GM12878 (cell line): ENCODE results near the gene HDAC5. TPM values are rescaled to one million over a fixed set of nuclear protein-coding genes. Genes with fewer than 3 reads are reported as not detected.

Experiments used
- ATAC-seq: fragments of 200-7000 bp; cut with Tn5 transposase; 3 replicates; pipeline ENCODE4 v1.9.1; 2020; ENCODE audit warnings: mild to moderate bottlenecking, moderate library complexity
- BruUV-seq: library from RNA; stranded (reverse); fragments of 400-500 nt; replicated peaks from 2 replicates; lab custom pipeline; 2021; lab: Mats Ljungman, UMichigan
- CTCF ChIA-PET: fragments of 300-600 bp; sonication (Branson Sonifier 250); formaldehyde crosslinking; extraction: SDS; loops from one replicate; lab custom pipeline; 2021; ENCODE audit warnings: inconsistent platforms; lab: Yijun Ruan, JAX
- POLR2A ChIA-PET: fragments of 350-600 bp; formaldehyde crosslinking; extraction: SDS; loops from one replicate; lab custom pipeline; 2021; ENCODE audit warnings: inconsistent platforms; lab: Charles Lee
- RAD21 ChIA-PET: fragments of 300-600 bp; sonication (Branson Sonifier 250); formaldehyde crosslinking; loops from one replicate; lab custom pipeline; 2023; ENCODE audit warnings: antibody characterized with exemption; ENCODE audit not compliant: unreplicated experiment; lab: Charles Lee
- SMC1A ChIA-PET: fragments of 300-600 bp; sonication (Branson Sonifier 250); formaldehyde crosslinking; loops from one replicate; lab custom pipeline; 2023; ENCODE audit not compliant: unreplicated experiment, uncharacterized antibody; lab: Charles Lee
- DNase-seq: peaks from one replicate; pipeline ENCODE4 v3.0.0-alpha.2; 2011; ENCODE audit warnings: low read depth, low spot score
- FAIRE-seq: peaks from 3 replicates; lab custom pipeline; 2011; peaks lifted over from hg19 to GRCh38; lab: Jason Lieb, UNC
- H2AFZ ChIP-seq: 2 replicates; pipeline ENCODE4 v1.6.0; 2011; ENCODE audit warnings: low read depth, low read length, control low read depth; ENCODE audit not compliant: control insufficient read depth
- H3K27ac ChIP-seq: 2 replicates; pipeline ENCODE4 v1.5.1; 2011; ENCODE audit warnings: control low read depth; ENCODE audit not compliant: control insufficient read depth, insufficient read depth
- H3K27me3 ChIP-seq, 2 experiments: replicated peaks in 1 of 2; 2 replicates each; pipeline versions ENCODE4 v1.6.0 to v1.6.1; 2011; ENCODE audit warnings: low read length in 1 of 2; ENCODE audit not compliant: control insufficient read depth in 2 of 2, insufficient read depth in 2 of 2
- H3K36me3 ChIP-seq, 2 experiments: 2 replicates each; pipeline ENCODE4 v1.5.1; 2011; ENCODE audit warnings: low read length in 1 of 2; ENCODE audit not compliant: control insufficient read depth in 2 of 2, insufficient read depth in 2 of 2
- H3K4me1 ChIP-seq: 2 replicates; pipeline ENCODE4 v1.6.1; 2011; ENCODE audit warnings: mild to moderate bottlenecking, low read length, moderate library complexity, mixed read lengths; ENCODE audit not compliant: control insufficient read depth, insufficient read depth
- H3K4me2 ChIP-seq: 2 replicates; pipeline ENCODE4 v1.6.0; 2011; ENCODE audit warnings: control low read depth; ENCODE audit not compliant: control insufficient read depth, insufficient read depth
- H3K4me3 ChIP-seq: fragments of 200-600 bp; sonication (generic); 2 replicates; pipeline ENCODE4 v1.5.1; 2016
- H3K79me2 ChIP-seq: 2 replicates; pipeline ENCODE4 v1.6.0; 2011; ENCODE audit warnings: low read length; ENCODE audit not compliant: control insufficient read depth, insufficient read depth
- H3K9ac ChIP-seq: 2 replicates; pipeline ENCODE4 v1.8.0; 2011; ENCODE audit warnings: low read length, control low read depth, mixed read lengths; ENCODE audit not compliant: control insufficient read depth, insufficient read depth
- H3K9me3 ChIP-seq: replicated peaks from 3 replicates; pipeline ENCODE4 v1.5.1; 2011; ENCODE audit warnings: mild to moderate bottlenecking, low read length; ENCODE audit not compliant: control insufficient read depth, insufficient read depth
- H4K20me1 ChIP-seq: 2 replicates; pipeline ENCODE4 v1.6.0; 2011; ENCODE audit not compliant: control insufficient read depth, insufficient read depth
- CREM ChIP-seq: IDR thresholded peaks from 2 replicates; pipeline ENCODE4 v1.6.1; 2014; ENCODE audit warnings: antibody characterized with exemption, low read depth
- IKZF1 ChIP-seq: fragments of 450-650 bp; conservative IDR thresholded peaks from 2 replicates; pipeline ENCODE4 v1.6.1; 2017; ENCODE audit warnings: antibody characterized with exemption, mild to moderate bottlenecking
- MEF2B ChIP-seq: fragments of 450-650 bp; IDR thresholded peaks from 2 replicates; pipeline ENCODE4 v1.6.1; 2018; ENCODE audit warnings: mild to moderate bottlenecking, moderate library complexity; ENCODE audit not compliant: partially characterized antibody, poor library complexity, severe bottlenecking
- NFXL1 ChIP-seq: fragments of 450-650 bp; IDR thresholded peaks from 2 replicates; pipeline ENCODE4 v1.6.1; 2017; ENCODE audit warnings: antibody characterized with exemption, mild to moderate bottlenecking, borderline replicate concordance
- ZNF384 ChIP-seq: IDR thresholded peaks from 2 replicates; pipeline ENCODE4 v1.6.1; 2012; ENCODE audit warnings: low read depth, mild to moderate bottlenecking, low read length, improper control_type of control experiment, borderline replicate concordance
- WGBS: methylation state at CpG from one replicate; pipeline ENCODE4 v1.1.6; 2016; ENCODE audit warnings: low lambda C conversion rate; ENCODE audit not compliant: insufficient replicate concordance, insufficient coverage; ENCODE audit errors: missing lambda C conversion rate; 5-methylcytosine and 5-hydroxymethylcytosine counted together
- in situ Hi-C: fragments of 300-500 bp; cut with MboI; formaldehyde crosslinking; loops from 9 replicates; pipeline ENCODE4 v1.14.3; 2018; ENCODE audit warnings: mixed read lengths
- intact Hi-C: fragments of 100-400 bp; cut with micrococcal nuclease; formaldehyde crosslinking; loops from one replicate; pipeline ENCODE4 v1.14.2; 2022; ENCODE audit not compliant: unreplicated experiment
- polyA plus RNA-seq, 11 experiments: library from polyadenylated mRNA; depleted of rRNA in 4 of 11; unstranded in 6 of 11; stranded (reverse) in 5 of 11; fragments of >200 nt; fragmentation: Nextera tagmentation in 4 of 11; fragmentation: Illumina TruSeq in 1 of 11; extraction: Ambion mirVana in 4 of 11; extraction: Trizol in 1 of 11; gene quantifications; 1 replicate in 1 of 11; 2 replicates in 10 of 11; pipeline versions ENCODE4 v1.2.1 to v1.2.3, GENCODE V29; 2011 to 2016; ENCODE audit warnings: inconsistent platforms in 2 of 11, missing spikeins in 2 of 11, low read depth in 1 of 11
- total RNA-seq, 4 experiments: library from RNA; depleted of rRNA in 3 of 4; stranded (reverse); fragments of >200 nt in 3 of 4; fragmentation: Illumina TruSeq in 1 of 4; extraction: Trizol in 1 of 4; gene quantifications; 2 replicates each; pipeline versions ENCODE4 v1.2.1 to v1.2.3, GENCODE V29; 2013 to 2021
- TF ChIP-seq, protein P1 (sequence below): fragments of 450-650 bp; conservative IDR thresholded peaks from 2 replicates; pipeline ENCODE4 v1.6.1; 2017; ENCODE audit warnings: mild to moderate bottlenecking, moderate library complexity

HDAC5 gene
- total and polyA plus RNA-seq, 10 of the 15 experiments (the other 5 are each of a cell fraction or from before 2014, with no cell fraction given) = 1.1 to 58.0 (median 27.3) TPM

DNA sequence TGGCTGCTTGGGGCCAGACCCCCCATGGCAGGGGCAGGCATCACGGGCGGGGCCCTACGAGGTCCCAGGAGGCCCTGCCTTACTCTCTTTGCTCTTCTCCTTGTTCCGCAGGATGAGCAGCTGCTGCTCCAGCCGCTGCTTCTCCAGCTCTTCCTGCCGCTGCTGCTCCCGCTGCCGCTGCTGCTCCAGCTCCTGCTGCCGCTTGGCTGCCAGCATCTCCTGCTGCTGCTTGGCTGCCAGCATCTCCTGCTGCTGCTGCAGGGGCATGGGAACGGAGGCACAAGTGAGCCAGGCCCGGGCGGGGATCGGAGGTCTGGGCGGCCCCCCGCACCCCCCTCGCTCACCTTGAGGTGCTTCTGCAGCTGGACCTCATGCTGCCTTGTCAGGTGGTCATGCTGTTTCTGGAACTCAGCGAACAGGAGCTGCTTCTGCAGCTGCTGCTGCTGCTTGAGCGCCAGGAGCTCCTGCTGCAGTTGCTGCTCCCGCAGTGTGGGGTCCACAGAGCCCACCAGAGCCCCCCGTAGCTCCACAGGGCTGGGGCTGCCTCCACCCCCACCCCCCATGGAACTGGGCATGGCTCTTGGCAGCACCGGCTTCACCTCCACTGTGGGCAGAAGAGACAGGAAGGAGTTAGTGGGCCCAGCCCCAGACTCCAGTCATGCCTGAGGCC lies 30.1 kb downstream of the HDAC5 start:
- ChIA-PET POLR2A (no interaction called here), RAD21 (no interaction called here), CTCF (no interaction called here), SMC1A (no interaction called here)
- in situ Hi-C loops (no loop called here), intact Hi-C loops (no loop called here)
- ATAC-seq = no peak
- Histone ChIP-seq H2AFZ (no peak overlapping the region), H3K79me2 (peaks cover 3% of the 10 kb centered on the region; the same call in 1 of the 2 replicates), H3K36me3 (peaks cover 3 to 18% of the 10 kb centered on the region in 2 experiments; a peak in 2 of 4 replicates), H3K27ac (no peak overlapping the region), H3K4me1 (peaks cover 21% of the 10 kb centered on the region), H4K20me1 (no peaks in the 10 kb centered on the region), H3K27me3 (no peaks in the 10 kb centered on the region), H3K4me3 (no peak overlapping the region), H3K9me3 (no peaks in the 10 kb centered on the region), H3K9ac (no peak overlapping the region), H3K4me2 (no peak overlapping the region)
- WGBS = 90% methylated on average over 21 of the region's 21 CpGs
- no peak for DNase-seq
- no peak for FAIRE-seq
- TF ChIP-seq CREM (no peak), MEF2B (no peak), IKZF1 (no peak), ZNF384 (no peak), NFXL1 (no peak)
- TF ChIP-seq, protein P1, sequence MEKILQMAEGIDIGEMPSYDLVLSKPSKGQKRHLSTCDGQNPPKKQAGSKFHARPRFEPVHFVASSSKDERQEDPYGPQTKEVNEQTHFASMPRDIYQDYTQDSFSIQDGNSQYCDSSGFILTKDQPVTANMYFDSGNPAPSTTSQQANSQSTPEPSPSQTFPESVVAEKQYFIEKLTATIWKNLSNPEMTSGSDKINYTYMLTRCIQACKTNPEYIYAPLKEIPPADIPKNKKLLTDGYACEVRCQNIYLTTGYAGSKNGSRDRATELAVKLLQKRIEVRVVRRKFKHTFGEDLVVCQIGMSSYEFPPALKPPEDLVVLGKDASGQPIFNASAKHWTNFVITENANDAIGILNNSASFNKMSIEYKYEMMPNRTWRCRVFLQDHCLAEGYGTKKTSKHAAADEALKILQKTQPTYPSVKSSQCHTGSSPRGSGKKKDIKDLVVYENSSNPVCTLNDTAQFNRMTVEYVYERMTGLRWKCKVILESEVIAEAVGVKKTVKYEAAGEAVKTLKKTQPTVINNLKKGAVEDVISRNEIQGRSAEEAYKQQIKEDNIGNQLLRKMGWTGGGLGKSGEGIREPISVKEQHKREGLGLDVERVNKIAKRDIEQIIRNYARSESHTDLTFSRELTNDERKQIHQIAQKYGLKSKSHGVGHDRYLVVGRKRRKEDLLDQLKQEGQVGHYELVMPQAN = no peak
- BruUV-seq = no TSS peak
